Activated naive CD4-positive, alpha-beta T cell treated with anti-CD3 and anti-CD28 coated beads, Interleukin-2, amount 50 U/mL, for 72 hours (primary cell): ENCODE data around the gene MMEL1. TPM values are rescaled to one million over a fixed set of nuclear protein-coding genes. Genes with fewer than 3 reads are reported as not detected.

ENCODE experiments used
- ATAC-seq, 2 donors: fragments of 150-1000 bp; cut with Tn5 transposase; 2 replicates each; pipeline ENCODE4 v1.10.0; 2021; ENCODE audit warnings: mild to moderate bottlenecking in 2 of 2, moderate library complexity in 2 of 2
- DNase-seq, 2 donors: peaks; one replicate each; pipeline ENCODE4 v3.0.0; 2021 to 2022; ENCODE audit warnings: low spot score in 2 of 2
- H3K27ac Mint-ChIP-seq, 2 donors: one replicate each; pipeline ENCODE4 v1.8.0; 2022; ENCODE audit warnings: mild to moderate bottlenecking in 2 of 2, mixed read lengths in 2 of 2
- H3K36me3 Mint-ChIP-seq, 2 donors: one replicate each; pipeline ENCODE4 v1.8.0; 2022; ENCODE audit warnings: mixed read lengths in 2 of 2
- H3K9me3 Mint-ChIP-seq, 2 donors: one replicate each; pipeline ENCODE4 v1.8.0; 2022; ENCODE audit warnings: mixed read lengths in 2 of 2
- total RNA-seq, 2 donors: library from RNA; stranded (reverse); gene quantifications; one replicate each; pipeline ENCODE4 v1.2.3, GENCODE V29; 2022

MMEL1 gene
- total RNA-seq, 2 donors from 2014 or later = 1.4 to 2.5 TPM

- no peaks in the 10 kb centered on the region for H3K9me3 Mint-ChIP-seq
- peak; percentile 26 to 67 for ATAC-seq
Observed at GRCh38 chr1:2561898-2562895, 70.6 kb downstream of the MMEL1 start.

GRCh38 chr1:2561446-2561845 lies 71.4 kb downstream of the MMEL1 start:
- H3K36me3 Mint-ChIP-seq = peaks cover 5 to 7% of the 10 kb centered on the region in 2 donors
- no peaks in the 10 kb centered on the region for H3K9me3 Mint-ChIP-seq
- ATAC-seq (no peak), DNase-seq (no peak)
- peak overlapping the region; percentile 31 to 69 for H3K27ac Mint-ChIP-seq

More at GRCh38 chr1:2561898-2562895, 70.6 kb downstream of the MMEL1 start:
- Mint-ChIP-seq H3K36me3 (no peaks in the 10 kb centered on the region), H3K27ac (peak overlapping the region in 1 of 2 donors; percentile 69)
- peak in 1 of 2 donors; percentile 50 for DNase-seq

- DNase-seq (no peak), ATAC-seq (no peak)
- Mint-ChIP-seq H3K9me3 (no peaks in the 10 kb centered on the region), H3K36me3 (peaks cover 7 to 12% of the 10 kb centered on the region in 2 donors), H3K27ac (peak overlapping the region in 1 of 2 donors; percentile 44)
Observed at GRCh38 chr1:2560299-2561073, 72.3 kb downstream of the MMEL1 start.

- no peak for ATAC-seq
- no peak overlapping the region for H3K27ac Mint-ChIP-seq
- H3K36me3 Mint-ChIP-seq = peaks cover 7 to 12% of the 10 kb centered on the region in 2 donors
- no peak for DNase-seq
- H3K9me3 Mint-ChIP-seq = no peaks in the 10 kb centered on the region
Observed at GRCh38 chr1:2559509-2560298, 73.1 kb downstream of the MMEL1 start.

GRCh38 chr1:2558861-2559260 lies 74.0 kb downstream of the MMEL1 start:
- Mint-ChIP-seq H3K36me3 (peaks cover 7 to 12% of the 10 kb centered on the region in 2 donors), H3K27ac (peak overlapping the region; percentile 86 to 97)
- DNase-seq = no peak

GRCh38 chr1:2558420-2558819 lies 74.4 kb downstream of the MMEL1 start:
- no peak for ATAC-seq
- H3K27ac Mint-ChIP-seq = peak overlapping the region; percentile 86 to 97
- DNase-seq = no peak
- peaks cover 7 to 12% of the 10 kb centered on the region in 2 donors for H3K36me3 Mint-ChIP-seq
- H3K9me3 Mint-ChIP-seq = no peaks in the 10 kb centered on the region

More at GRCh38 chr1:2558861-2559260, 74.0 kb downstream of the MMEL1 start:
- ATAC-seq = no peak
- no peaks in the 10 kb centered on the region for H3K9me3 Mint-ChIP-seq

GRCh38 chr1:2557482-2558400 lies 75.1 kb downstream of the MMEL1 start:
- Mint-ChIP-seq H3K9me3 (no peaks in the 10 kb centered on the region), H3K27ac (peak overlapping the region; percentile 77 to 97)

GRCh38 chr1:2556678-2557481 lies 75.9 kb downstream of the MMEL1 start:
- Mint-ChIP-seq H3K27ac (peak overlapping the region; percentile 96 to 97), H3K36me3 (peaks cover 7 to 12% of the 10 kb centered on the region in 2 donors), H3K9me3 (no peaks in the 10 kb centered on the region)
- DNase-seq (peak in 1 of 2 donors; percentile 78), ATAC-seq (peak; percentile 1 to 19)

More at GRCh38 chr1:2557482-2558400, 75.1 kb downstream of the MMEL1 start:
- peaks cover 7 to 12% of the 10 kb centered on the region in 2 donors for H3K36me3 Mint-ChIP-seq
- ATAC-seq = no peak
- no peak for DNase-seq

- peaks cover 7 to 12% of the 10 kb centered on the region in 2 donors for H3K36me3 Mint-ChIP-seq
- peak within 1 kb of the TSS; percentile 96 to 97 for H3K27ac Mint-ChIP-seq
- H3K9me3 Mint-ChIP-seq = no peaks in the 10 kb centered on the region
- DNase-seq (peak in 1 of 2 donors; percentile 54), ATAC-seq (peak; percentile 56 to 72)
Observed at GRCh38 chr1:2556277-2556677, 76.5 kb downstream of the MMEL1 start, which contains the start of gene TNFRSF14. TSS of gene TNFRSF14 (plus strand) at chr1:2556371. CDS start at chr1:2556665, 294 bp downstream.

- ATAC-seq (peak; percentile 75), DNase-seq (peak; percentile 70 to 91)
- Mint-ChIP-seq H3K27ac (peak overlapping the region; percentile 96 to 97), H3K36me3 (peaks cover 7 to 12% of the 10 kb centered on the region in 2 donors), H3K9me3 (no peaks in the 10 kb centered on the region)
Observed at GRCh38 chr1:2555634-2556276, 77.1 kb downstream of the MMEL1 start.

GRCh38 chr1:2554621-2555387 lies 78.0 kb downstream of the MMEL1 start:
- peak in 1 of 2 donors; percentile 49 for DNase-seq

GRCh38 chr1:2553871-2554620 lies 78.8 kb downstream of the MMEL1 start:
- no peak for ATAC-seq
- H3K9me3 Mint-ChIP-seq = no peaks in the 10 kb centered on the region
- DNase-seq = no peak
- peak overlapping the region; percentile 36 to 97 for H3K27ac Mint-ChIP-seq
- peaks cover 7 to 12% of the 10 kb centered on the region in 2 donors for H3K36me3 Mint-ChIP-seq

More at GRCh38 chr1:2554621-2555387, 78.0 kb downstream of the MMEL1 start:
- H3K9me3 Mint-ChIP-seq = no peaks in the 10 kb centered on the region
- ATAC-seq = peak in 1 of 2 donors; percentile 35
- H3K36me3 Mint-ChIP-seq = peaks cover 7 to 12% of the 10 kb centered on the region in 2 donors
- peak overlapping the region; percentile 87 to 97 for H3K27ac Mint-ChIP-seq
